HG03108 (cell line): ENCODE data around the gene NRARP.

Source experiments
- ATAC-seq: cut with Tn5 transposase; IDR thresholded peaks from one replicate; pipeline ENCODE4 v1.9.1; 2021; ENCODE audit warnings: moderate library complexity; ENCODE audit not compliant: unreplicated experiment

NRARP gene

DNA sequence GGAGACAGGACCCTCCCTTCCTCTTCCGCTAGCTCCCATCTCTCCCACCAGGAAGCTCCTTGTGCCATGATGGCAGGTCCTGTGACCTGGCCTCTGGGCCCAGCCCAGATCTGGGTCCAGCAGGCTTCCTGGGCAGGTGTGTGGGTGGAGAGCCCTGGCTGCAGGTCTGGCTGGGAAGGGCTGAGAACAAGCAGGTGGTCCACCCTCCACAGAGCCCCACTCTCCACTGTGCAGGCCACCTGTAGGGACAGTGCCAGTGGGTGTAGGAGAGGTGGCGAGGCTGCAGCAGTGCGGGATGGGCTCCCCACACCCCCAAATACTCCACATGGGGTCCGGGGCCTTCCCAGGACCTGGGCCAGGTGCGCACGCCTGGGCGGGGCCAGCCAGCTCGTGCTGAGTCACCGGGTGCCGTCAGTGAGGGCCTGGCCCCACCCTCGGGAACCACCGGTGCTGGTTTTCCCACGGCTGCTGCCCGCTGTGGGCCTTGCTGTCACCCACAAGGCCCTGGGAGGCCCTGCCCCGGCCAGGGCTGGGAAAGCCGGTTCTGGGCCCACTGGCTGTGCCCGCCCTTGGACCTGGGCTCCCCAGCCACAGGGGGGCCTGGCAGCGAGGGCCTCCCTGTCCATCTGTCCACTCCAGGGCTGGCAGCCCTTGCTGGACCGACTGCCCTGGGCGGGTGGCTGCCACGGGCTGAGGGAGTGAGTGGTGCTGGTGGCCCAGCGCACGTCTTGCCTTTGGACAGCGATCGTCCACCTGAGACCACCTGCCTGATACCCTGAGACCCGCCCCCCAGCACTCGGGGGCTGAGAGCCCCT lies 9.3 kb upstream of the NRARP start:
- no peak for ATAC-seq

DNA sequence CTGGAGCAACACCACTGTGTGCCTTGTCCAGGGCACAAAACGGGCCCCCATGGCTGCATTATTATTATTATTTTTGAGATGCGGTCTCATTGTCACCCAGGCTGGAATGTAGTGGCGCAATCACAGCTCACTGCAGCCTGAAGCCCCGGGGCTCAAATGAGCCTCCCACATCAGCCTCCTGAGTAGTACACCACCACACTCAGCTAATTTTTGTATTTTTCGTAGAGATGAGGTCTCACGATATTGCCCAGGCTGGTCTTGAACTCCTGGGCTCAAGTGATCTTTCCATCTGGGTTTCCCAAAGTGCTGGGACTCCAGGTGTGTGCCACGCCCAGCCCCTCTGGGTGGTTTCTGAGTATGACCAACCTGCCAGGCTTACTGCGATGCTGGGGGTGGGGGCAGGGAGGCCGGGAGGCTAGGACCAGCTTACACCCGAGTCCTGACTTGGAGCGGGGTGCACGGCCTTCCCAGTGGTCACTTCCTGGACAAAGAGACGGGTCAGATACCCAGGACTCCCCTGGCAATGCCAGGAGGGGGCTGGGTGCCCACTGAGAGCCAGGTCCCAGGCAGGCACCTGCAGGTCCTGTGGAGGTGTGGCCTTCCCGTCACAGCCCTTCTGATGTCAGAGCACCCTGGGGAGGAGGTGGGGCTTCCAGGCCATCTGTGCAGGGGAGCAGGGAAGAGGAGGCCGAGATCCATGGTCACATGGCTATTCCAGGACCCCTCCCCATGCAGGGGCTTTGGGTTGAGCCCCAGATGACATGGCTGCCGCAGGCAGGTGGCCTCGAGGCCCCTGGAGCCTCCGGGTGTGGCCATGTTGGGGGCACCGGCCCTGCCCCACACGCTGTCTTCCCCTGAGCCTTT lies 8.3 kb upstream of the NRARP start:
- no peak for ATAC-seq

DNA sequence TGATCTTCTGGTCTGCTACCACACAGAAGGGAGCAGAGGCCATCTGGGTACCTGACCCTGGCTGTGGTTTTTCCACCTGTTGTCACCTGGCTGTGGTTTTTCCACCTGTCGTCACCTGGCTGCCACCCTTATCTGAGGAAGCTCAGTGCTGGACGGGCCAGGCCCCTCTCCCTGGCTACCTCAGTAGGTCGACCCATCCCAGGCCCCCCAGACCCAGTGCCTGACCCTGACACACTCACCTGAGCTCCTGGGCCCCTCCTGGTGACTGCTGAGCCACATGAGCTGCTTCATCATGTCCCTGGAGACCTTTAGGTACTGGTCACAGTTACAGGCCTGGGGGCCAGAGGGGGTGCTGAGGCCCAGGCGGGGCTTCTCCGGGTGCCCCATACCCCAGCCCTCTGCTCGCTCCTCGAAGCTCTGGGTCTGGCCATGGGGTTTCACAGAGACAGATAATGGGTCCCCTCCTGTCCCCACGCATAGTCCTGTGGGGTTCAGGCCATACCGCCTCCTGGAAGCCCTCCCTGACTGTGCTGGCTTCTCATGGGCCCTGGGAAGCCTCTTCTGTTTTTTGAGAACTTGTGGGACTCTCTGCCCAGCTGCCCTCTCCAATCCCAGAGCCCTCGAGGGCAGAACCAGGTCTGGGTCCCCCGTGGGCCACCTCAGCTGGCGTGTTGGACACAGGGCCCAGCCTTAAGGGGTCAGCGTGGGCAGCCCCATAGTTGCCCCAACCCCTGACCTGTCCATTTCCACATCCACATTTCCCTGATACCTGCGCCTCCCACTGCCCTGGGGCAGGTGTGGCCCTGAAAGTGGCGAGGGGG lies 7.5 kb upstream of the NRARP start:
- no peak for ATAC-seq

DNA sequence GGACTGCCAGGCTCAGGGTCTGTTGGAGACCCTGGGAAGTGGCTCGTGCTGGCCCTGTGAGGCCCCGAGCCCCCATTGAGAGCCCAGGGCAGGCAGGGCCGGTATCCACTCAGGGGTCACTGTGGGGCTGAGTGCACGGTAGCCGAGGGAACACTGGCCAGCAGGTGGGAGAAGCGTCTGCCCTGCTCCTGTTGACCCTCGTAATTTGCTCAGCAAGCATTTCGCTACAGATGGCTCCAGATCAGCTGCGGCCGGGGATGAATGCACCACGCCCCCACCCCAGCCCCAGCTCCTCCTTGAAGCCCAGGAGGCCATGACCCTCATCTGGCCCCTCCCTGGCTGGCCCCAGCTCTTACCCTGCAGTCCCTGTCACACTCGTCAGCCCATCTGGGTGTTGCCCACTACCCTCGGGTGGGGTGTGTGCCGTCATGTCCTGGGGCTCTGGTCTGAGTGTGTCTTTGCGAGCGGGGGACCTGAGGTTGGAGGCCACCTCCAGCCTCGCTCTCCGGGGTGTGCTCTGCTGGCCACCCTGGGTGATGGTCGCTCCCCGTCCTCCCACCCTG lies 6.1 kb upstream of the NRARP start:
- no peak for ATAC-seq

DNA sequence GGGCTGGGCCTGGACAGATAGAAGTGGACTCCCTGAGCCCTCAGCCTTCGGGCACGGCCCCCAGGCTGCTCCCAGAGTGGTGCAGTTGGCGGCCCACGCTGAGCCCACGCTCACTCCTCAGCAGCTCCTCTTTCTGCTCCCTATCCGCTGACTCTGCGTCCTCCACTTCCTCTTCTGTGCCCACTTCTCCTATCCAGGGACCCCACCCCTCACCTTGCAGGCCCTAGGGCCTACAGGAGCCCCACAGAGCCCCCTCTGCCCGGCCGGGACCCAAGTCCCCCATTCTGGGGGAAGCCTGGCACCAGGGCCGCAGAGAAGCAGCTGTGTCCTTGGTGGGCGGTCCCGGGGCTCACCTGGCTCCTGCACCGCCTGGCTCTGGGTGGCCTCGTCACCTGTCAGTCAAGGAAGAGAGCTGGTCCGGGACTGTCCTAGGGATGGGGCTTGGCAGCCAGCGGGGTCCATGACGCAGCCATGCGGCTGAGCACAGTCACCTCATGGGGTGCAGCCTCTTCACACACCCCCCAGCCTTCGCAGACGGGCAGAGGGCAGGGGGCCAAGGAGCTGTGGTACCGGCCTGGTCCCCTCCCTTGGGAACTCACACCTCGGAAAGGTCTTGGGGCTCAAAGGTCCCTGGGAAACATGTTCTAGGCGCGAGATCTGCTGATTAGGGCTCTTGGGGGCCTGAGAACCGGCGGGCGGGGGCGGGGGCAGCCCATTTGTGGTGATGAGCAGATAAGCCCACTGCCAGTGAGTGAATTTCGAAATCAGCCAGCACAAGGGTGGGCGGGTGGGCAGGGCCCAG lies 5.4 kb upstream of the NRARP start:
- no peak for ATAC-seq

DNA sequence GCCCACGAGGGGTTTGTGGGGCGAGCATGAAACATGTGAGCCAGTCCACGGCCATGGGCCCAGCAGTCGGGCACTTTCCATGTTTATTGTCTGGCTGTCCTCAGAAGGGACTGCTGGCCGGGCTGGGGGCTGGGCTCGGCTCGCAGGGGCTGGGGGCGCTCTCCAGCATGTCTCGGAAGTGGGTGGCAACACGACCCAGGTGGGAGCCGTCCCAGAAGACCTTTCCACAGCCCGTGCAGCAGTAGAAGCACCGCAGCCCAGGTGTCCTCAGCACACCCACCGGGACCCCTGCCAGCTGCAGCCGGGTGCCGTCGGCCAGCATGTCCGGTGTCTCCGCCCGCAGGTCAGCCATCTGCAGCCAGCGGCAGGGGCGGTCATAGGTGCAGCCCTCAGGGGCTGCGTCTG lies 4.8 kb upstream of the NRARP start:
- ATAC-seq: no peak

DNA sequence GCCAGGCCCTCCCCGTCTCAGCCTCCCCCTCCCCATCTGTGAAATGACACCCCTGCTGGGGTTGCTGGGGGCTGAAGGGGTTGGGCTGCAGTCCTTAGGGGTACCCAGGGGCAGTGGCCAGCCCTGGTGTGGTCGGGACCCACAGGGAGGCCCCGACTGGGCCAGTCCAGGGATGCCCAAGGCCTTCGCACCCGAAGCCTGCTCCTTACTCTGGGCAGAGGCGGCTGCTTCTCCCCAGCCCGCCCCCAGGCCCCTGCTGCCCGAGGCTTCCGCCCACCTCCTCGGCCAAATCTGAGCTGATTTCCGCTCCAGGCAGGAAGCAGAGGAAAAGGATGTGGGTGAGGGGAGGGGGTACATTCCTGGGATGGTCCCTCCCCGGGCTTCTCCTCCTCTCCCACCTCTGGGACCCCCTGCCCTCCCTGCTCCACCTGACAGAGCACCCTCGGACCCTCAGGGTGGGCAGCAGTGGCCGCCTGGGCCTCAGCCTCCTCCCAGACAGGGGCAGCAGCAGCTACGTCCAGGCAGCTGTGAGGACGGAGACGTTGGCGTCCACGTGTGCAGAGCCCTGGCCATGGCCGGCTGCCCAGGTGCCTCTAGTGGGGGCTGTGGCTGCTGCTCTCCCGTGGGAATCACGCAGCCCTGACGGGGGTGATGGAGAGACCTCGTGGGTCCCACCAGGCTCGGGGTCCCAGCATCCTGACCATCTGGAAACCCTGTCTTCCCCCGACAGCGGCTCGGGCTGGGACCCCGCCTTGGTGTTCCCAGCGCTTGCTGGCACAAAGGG lies 4.2 kb upstream of the NRARP start:
- ATAC-seq: no peak

DNA sequence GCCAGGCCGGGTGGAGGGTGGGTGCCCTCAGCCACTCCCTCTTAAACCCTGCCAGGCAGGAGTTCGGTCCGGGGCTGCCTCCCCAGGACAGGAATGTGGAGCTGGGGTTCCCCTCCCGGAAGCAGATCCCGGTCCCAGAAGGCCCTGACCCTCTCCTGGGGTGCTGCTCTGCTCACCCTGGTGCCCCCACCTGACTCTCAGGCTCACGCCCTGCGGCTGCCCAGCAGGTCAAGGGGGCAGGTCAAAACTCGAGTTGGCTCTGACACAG lies 3.7 kb upstream of the NRARP start:
- no peak for ATAC-seq

DNA sequence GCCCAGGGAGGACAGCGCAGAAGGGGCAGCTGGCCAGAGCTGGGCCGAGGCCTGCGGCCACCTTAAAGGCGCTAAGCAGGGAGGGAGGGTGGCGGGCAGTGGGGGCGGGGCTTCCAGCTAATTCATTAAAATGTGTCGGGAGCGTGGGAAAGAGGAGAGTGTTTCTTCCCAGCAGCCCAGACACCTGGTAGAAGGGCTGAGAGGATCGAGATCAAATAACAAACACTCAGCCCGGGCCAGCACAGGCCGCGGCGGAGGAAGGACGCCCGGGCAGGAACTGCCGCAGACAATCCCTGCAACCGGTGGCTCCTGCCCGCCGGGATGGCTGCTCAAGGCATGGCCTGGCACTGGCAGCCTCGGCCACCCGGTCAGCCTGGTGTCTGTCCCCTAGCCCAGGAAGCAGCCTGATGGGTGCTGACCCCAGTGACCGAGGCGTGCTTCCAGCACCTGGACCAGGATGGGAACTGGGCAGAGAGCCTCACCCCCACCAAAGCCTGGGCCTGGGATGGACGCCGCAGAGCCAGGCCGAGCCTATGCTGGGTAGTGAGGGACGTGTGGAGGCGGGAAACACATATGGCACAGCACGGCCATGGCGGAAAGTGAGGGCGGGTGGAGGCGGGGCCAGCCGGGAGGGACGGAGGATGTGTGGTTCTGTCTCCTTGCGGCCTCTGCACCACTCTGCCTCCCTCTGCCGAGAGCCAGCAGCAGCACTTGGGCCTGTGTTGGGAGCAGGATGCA lies 3.2 kb upstream of the NRARP start:
- ATAC-seq: no peak

DNA sequence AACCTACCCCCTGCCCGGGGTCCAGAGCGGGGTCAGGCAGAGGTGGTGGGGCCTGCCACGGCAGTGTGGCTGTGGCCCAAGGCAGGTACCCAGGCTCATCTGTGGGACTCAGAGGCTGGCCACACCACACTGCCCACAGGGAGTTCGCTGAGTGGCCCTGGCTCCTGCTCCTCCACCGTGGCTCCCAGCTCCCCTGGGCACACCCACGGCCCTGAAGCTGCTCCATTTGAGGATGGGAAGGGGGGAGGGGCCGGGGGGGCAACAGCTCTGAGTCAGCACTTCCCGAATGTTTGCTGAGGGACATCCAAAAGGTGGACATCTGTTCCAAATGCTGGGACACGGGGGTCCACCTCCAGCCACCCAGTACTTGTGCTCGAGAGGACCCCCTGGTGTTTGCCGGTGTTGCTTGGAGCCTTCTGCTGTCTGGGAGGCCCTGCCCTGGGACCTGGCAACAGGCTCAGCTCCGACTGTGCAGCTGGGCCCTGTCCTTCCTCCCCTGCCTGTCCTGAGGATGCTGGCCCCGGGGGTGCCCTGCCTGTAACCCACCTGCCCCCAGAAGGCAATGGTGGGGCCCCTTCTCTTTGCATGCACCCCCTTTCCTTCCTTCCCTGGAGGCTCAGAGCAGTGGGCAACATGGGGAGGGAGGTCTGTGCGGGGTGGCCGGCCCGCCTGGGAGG lies 2.5 kb upstream of the NRARP start:
- no peak for ATAC-seq

DNA sequence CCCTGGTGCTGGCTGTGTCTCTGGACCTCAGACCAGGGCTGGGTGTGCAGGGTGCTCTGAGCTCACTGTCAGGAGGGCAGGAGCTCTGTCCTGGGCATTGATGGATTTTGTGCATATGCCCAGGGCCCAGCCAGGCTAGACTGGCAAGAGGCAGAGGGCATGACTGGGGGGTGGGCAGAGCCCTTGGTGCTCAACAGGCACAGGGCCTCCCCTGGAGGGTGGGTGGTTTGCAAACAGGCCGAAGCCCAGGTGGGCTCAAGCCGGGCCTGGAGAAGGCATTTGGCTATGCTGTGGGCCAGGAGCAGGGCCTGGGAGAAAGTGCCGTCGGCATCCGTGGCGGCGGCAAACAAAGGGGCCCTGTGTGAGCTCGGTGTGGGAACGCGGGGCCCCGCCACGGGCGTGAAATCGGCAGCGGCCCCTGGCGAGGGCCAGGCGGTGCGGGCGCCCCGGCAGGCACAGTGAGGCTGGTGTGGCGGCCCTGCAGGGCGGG lies 1.9 kb upstream of the NRARP start:
- no peak for ATAC-seq

DNA sequence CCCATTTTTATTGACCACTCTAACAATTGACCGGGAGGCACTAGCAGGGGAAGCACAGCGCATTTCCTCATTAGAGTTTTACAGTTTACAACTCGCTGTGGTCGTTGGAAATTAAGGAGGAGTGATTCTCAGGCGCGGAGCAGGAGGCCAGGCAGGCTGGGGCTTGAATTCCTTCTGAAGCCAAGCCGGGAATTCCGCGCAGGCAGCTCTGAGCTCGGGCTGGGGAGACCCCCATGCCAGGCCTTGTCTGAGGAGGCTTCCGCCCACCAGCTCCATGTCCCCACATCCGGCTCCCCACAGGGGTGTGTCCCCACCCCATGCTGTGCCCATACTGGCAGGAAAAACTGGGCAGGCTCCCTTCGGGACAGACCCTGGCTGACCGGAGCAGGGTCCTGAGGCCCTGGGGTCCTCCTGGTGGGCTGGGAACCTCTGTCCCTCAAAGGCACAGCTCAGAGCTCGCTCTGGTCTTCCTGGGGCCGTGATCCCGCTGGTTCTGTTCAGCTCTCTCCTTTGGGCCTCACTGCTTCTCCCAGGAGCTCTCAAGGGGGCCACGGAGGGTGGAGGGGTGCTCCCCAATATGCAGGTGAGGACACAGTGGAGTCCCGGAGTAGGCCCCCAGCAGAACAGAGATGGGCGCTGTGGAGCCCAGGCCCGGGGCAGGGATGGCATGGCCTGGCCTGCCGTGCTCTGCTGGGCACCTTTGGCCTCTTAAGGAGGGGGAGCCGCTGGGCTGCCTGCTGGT lies 1.3 kb upstream of the NRARP start:
- no peak for ATAC-seq

DNA sequence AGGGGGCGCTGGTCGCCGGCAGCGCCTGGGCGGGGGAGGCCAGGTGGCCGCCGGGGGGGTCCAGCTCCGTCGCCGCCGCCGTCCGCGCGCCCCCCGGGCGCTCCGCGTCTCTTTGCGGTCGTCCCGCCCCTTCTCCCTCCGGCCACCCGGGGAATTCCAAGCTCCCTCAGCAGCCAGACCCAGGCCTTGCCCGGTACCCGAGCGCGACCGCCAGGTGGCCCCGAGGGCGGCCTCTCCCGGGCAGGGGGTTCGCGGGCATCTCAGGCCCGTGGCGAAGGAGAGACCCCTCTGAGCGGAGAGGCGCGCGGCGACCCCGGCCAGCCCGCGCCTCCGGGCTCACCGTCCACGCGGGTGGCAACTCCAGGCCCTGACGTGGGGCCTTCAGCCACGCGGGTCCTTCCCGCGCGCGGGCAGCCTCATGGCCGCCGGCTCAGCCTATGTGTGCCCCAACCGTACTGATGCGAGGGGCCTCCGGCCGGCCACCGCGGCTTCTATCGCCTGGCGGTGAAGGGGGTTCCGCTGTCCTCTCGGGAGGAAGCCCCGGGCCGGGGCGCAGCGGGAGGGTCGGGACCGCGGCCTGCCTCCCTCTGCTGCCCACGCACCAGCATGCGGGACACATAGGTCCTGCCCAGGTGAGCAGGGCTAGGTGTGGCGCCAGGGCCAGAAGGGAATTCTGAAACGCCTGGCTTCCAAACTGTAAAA lies 529 bp upstream of the NRARP start:
- ATAC-seq: peak; percentile 41

DNA sequence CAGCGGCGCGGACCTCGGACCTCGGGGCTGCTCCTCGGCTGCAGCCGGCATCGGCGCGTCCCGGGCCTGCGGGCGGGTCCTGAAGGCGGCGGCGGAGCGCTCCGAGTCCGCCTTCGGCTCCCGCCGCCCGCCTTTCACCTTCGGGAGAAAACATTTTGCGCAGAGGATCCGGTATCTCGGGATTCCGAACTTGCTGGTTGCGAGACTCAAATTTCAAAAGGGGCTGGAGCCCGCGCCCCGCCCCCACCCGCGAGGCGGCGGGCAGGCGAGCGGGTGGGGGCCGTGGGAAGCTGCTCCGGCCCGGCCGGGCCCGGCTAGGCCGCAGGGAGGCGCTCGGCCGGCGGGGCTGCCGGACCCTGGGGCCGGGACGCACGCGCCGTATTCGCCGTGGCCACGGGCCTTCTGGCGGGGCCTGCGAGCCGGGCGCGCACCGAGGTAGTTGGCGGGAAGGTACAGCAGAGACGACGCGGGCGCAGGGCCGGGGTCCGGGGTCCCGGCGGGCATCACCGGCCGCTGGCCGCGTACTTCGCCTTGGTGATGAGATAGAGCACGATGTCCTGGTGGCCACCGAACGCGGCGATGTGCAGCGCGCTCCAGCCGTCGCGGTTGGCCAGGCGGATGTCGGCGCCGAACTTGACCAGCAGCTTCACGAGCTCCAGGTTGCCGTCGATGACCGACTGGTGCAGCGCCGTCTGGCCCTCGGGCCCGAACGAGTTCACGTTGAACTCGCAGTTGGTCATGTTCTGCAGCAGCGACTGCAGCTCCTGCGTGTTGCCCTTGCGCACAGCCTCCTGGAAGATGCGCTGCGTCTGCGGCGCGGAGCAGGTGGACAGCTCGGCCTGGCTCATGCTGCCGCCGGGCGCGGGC lies 757 bp downstream of the NRARP start:
- ATAC-seq: no peak

DNA sequence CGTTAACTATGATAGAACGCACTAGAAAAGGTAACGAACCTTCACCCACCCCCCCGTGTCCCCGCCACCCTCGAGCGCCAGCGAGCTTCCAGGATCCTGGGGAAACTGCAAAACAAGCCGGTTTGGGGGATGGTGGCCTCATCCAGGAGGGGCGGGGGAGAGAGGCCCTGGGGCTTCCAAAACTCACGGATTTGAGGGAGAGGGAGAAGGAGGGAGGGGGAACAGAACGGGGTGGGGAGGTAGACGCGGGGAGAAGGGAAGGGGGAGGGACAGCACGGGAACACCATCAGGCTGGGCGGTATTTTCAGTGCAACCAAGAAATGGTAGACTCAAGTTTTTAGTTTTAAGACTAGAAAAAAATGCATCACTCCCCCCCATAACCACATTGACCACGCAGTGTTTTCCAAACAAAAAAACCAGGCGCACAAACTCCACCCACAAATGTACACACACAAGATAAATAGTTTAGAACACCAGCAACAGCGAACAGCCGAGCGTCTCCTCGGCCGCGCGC lies 1.4 kb downstream of the NRARP start:
- no peak for ATAC-seq

DNA sequence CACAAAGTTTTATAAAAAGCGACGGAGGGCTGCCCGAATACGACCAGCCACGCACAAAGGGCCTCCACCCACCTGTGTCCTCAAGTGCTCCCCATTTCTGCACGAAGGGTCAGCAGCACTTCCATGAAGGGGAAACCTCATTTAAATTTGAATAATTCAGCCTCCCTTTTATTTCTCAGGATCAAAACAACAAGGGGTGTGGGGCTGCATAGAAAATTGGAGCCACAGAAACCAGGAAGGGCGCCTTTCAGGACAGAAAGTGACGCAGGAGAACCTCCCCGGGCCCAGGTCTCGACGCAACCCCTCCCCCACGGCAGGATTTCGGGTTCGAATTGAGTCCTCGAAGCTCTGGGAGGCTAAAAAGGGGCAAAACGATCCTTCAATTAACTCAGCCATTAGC lies 2.1 kb downstream of the NRARP start:
- no peak for ATAC-seq
